Spleen (tissue), 11 donors: Measurements from ENCODE around the gene TMPRSS11D. TPM values are rescaled to one million over a fixed set of nuclear protein-coding genes. Genes with fewer than 3 reads are reported as not detected.

ENCODE experiments used
- DNase-seq: peaks from one replicate; pipeline ENCODE4 v3.0.0-alpha.2; 2020
- H3K27ac ChIP-seq, 8 donors: fragments of 200-600 bp; sonication (generic) in 7 of 8; 1 replicate in 4 of 8; 2 replicates in 4 of 8; pipeline versions ENCODE4 v1.5.0 to v1.8.0; 2016 to 2021; ENCODE audit warnings: inconsistent platforms in 4 of 8, mild to moderate bottlenecking in 4 of 8, moderate library complexity in 1 of 8
- H3K27me3 ChIP-seq, 7 donors: fragments of 200-600 bp; sonication (generic) in 6 of 7; replicated peaks in 1 of 7; 1 replicate in 4 of 7; 2 replicates in 3 of 7; pipeline versions ENCODE4 v1.5.0 to v1.8.0; 2016 to 2021; ENCODE audit warnings: inconsistent platforms in 3 of 7, mild to moderate bottlenecking in 1 of 7
- H3K36me3 ChIP-seq, 6 donors: fragments of 200-600 bp; sonication (generic) in 5 of 6; 1 replicate in 4 of 6; 2 replicates in 2 of 6; pipeline versions ENCODE4 v1.5.0 to v1.8.0; 2016 to 2021; ENCODE audit warnings: inconsistent platforms in 2 of 6
- H3K4me1 ChIP-seq, 6 donors: fragments of 200-600 bp; sonication (generic) in 5 of 6; 1 replicate in 3 of 6; 2 replicates in 3 of 6; pipeline versions ENCODE4 v1.5.0 to v1.8.0; 2016 to 2021; ENCODE audit warnings: inconsistent platforms in 3 of 6
- H3K4me3 ChIP-seq, 8 donors: fragments of 200-600 bp; sonication (generic) in 7 of 8; 1 replicate in 4 of 8; 2 replicates in 4 of 8; pipeline versions ENCODE4 v1.5.0 to v1.8.0; 2016 to 2021; ENCODE audit warnings: inconsistent platforms in 4 of 8, mild to moderate bottlenecking in 4 of 8, moderate library complexity in 2 of 8
- H3K9me3 ChIP-seq, 8 donors: fragments of 200-600 bp; sonication (generic) in 7 of 8; 1 replicate in 4 of 8; 2 replicates in 4 of 8; pipeline versions ENCODE4 v1.5.0 to v1.8.0; 2016 to 2021; ENCODE audit warnings: inconsistent platforms in 4 of 8
- POLR2A ChIP-seq, 3 donors: fragments of 450-650 bp; IDR thresholded peaks; one replicate each; pipeline ENCODE4 v1.5.1; 2017; ENCODE audit warnings: antibody characterized with exemption in 3 of 3, mild to moderate bottlenecking in 1 of 3
- POLR2AphosphoS5 ChIP-seq, 3 donors: sonication (generic); formaldehyde crosslinking; IDR thresholded peaks; one replicate each; pipeline ENCODE4 v1.5.1; 2017; ENCODE audit warnings: antibody characterized with exemption in 3 of 3
- WGBS, 5 donors: extraction: QIAGEN DNeasy Blood & Tissue Kit in 3 of 5; methylation state at CpG; one replicate each; pipeline versions ENCODE4 v1.1.5 to v1.1.7; 2013 to 2018; 5-methylcytosine and 5-hydroxymethylcytosine counted together
- intact Hi-C: fragments of 100-400 bp; cut with DNase I; formaldehyde crosslinking; loops from one replicate; pipeline ENCODE4 v1.15.0; 2023; ENCODE audit warnings: low total_unique reads
- polyA plus RNA-seq, 3 donors: library from polyadenylated mRNA; stranded (reverse); fragments of 200-250 nt; gene quantifications; one replicate each; pipeline ENCODE4 v1.2.1, GENCODE V29; 2013
- total RNA-seq, 7 donors: library from RNA; depleted of rRNA in 3 of 7; stranded (reverse); fragments of >200 nt in 3 of 7; fragmentation: NEBNext Ultra II Directional in 4 of 7; extraction: Animal tissue kit (Norgen Biotek cat#: 25700) in 4 of 7; gene quantifications; one replicate each; pipeline versions ENCODE4 v1.1.0 to v1.2.1, GENCODE V29; 2016 to 2021
- TF ChIP-seq, protein P1 (sequence below), 11 experiments: fragments of 200-600 bp in 7 of 11; fragments of 450-650 bp in 4 of 11; sonication (generic) in 4 of 11; IDR thresholded peaks in 8 of 11; conservative IDR thresholded peaks in 3 of 11; 1 replicate in 7 of 11; 2 replicates in 4 of 11; pipeline versions ENCODE4 v1.4.0 to v1.8.0; 2016 to 2021; ENCODE audit warnings: antibody characterized with exemption in 11 of 11, inconsistent platforms in 4 of 11, mild to moderate bottlenecking in 1 of 11
- donor health status: healthy with polysubstance abuse.
- donor health status: DM: no; HTN: no; CAD: no; lungs with moderate emphysema.
- donor health status: DM: no; HTN: no; CAD: no.
- donor health status: Bipolar disorder and iron deficiency.
- donor health status: healthy.
- donor health status: DM: no; HTN: no; CAD: no.
- donor health status: DM: yes; HTN: yes; CAD: no.

The TMPRSS11D gene
- total and polyA plus RNA-seq, 10 donors, result 0.02 to 0.06 TPM; not detected in 8

DNA sequence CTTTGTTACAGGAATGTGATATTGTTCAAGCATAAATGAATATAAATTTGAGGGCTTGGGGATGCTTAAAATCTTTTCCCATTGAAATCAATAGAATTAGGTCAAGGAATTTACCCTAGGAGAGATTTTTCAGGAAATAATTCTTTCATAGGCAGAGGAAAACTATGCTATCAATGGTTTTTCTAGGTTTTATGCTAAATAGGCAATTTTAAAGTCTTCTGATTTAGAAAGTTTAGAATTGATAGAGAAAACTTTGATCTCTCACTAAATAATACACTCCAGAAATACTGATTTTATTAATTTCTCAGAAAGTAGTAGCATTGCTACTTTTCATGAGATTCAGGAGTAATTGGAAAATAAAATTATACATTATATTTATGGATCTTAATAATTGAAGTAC is 93.1 kb downstream of the TMPRSS11D start:
- no peak for TF ChIP-seq POLR2A (IDR thresholded peaks at IDR 0.05)
- TF ChIP-seq, protein P1, sequence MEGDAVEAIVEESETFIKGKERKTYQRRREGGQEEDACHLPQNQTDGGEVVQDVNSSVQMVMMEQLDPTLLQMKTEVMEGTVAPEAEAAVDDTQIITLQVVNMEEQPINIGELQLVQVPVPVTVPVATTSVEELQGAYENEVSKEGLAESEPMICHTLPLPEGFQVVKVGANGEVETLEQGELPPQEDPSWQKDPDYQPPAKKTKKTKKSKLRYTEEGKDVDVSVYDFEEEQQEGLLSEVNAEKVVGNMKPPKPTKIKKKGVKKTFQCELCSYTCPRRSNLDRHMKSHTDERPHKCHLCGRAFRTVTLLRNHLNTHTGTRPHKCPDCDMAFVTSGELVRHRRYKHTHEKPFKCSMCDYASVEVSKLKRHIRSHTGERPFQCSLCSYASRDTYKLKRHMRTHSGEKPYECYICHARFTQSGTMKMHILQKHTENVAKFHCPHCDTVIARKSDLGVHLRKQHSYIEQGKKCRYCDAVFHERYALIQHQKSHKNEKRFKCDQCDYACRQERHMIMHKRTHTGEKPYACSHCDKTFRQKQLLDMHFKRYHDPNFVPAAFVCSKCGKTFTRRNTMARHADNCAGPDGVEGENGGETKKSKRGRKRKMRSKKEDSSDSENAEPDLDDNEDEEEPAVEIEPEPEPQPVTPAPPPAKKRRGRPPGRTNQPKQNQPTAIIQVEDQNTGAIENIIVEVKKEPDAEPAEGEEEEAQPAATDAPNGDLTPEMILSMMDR (IDR thresholded peaks at IDR 0.05 in 8 of 11, conservative IDR thresholded peaks at IDR 0.05 in 3 of 11), result no peak
- no peak for TF ChIP-seq POLR2AphosphoS5 (IDR thresholded peaks at IDR 0.05)
- H3K36me3 ChIP-seq, result no peaks in the 10 kb centered on the region
- H3K4me3 ChIP-seq, result no peak overlapping the region
- no peaks in the 10 kb centered on the region for H3K9me3 ChIP-seq
- H3K4me1 ChIP-seq, result no peaks in the 10 kb centered on the region
- DNase-seq, result no peak
- intact Hi-C loops, result no loop called here
- H3K27ac ChIP-seq, result no peak overlapping the region
- no peaks in the 10 kb centered on the region for H3K27me3 ChIP-seq

DNA sequence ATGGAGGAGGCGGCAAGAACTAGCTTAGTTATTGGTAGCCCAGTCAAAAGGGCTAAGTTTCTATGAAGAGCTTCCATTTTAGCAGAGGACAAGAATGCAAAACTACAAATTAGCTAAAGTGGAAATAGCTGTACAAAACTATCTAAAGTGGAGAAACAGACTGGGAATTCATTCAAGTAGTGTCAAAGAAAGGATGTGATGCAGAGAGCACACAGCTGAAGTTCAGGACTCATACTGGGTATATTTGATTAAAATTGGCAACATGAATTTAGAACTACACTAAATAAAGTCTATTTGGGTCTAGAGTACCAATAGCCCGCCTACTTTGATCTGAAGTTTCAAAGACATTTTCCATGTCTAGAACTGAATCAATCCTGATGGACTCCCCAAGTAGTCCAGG is 96.5 kb downstream of the TMPRSS11D start:
- 91 to 96% (median 93%) methylated on average over 2 of the region's 2 CpGs for WGBS, 5 donors
- Histone ChIP-seq H3K36me3 (no peaks in the 10 kb centered on the region), H3K9me3 (no peaks in the 10 kb centered on the region), H3K4me1 (no peaks in the 10 kb centered on the region), H3K27ac (no peak overlapping the region), H3K4me3 (no peak overlapping the region), H3K27me3 (no peaks in the 10 kb centered on the region)
- no peak for DNase-seq
- TF ChIP-seq, protein P1 (IDR thresholded peaks at IDR 0.05 in 8 of 11, conservative IDR thresholded peaks at IDR 0.05 in 3 of 11), result no peak
- no peak for TF ChIP-seq POLR2AphosphoS5 (IDR thresholded peaks at IDR 0.05)
- no peak for TF ChIP-seq POLR2A (IDR thresholded peaks at IDR 0.05)
- intact Hi-C loops, result no loop called here

DNA sequence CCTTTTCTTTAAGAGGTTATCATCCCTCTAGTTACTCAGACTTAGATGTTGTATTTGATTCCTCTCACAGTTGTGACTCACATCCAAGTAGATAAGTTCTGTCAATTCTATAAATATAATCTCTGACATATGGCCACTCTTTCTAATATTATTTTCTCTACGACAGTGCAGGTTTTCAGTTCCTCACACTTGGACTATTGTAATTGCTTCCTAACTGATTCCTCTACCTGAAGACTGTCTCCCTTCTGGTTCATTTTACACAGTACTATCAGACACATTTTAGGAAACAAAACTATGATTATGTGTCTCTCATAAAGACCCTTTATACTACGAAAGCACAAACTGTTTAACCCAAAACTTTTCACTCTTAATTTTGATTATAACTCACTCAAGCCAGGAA is 98.3 kb downstream of the TMPRSS11D start:
- intact Hi-C loops, result no loop called here
- no peaks in the 10 kb centered on the region for H3K36me3 ChIP-seq
- WGBS, 5 donors, result 70 to 84% (median 72%) methylated on average over 2 of the region's 2 CpGs

DNA sequence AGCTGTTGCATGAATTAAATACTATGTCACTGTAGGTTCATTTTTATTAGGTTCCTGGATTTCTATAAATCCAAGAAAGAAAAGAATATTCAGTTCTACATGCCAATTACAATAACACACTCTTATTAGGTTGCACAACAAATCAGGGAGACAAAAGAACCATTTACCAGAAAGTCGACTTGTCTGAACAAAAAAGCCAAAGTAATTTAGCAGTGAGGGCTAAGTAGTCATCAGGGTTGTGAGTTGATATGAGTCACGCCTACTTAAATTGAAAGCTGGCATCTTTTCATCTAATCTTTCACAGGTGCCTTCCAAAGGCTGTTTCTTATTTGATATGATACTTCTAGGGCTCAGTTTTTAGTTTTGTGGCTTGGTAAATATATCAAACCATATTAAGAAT is 104.2 kb downstream of the TMPRSS11D start:
- Histone ChIP-seq H3K36me3 (no peaks in the 10 kb centered on the region), H3K4me1 (no peaks in the 10 kb centered on the region), H3K27ac (no peak overlapping the region), H3K9me3 (no peaks in the 10 kb centered on the region), H3K27me3 (no peaks in the 10 kb centered on the region), H3K4me3 (no peak overlapping the region)
- 85 to 92% (median 87%) methylated on average over 2 of the region's 2 CpGs for whole genome bisulfite sequencing, 5 donors
- TF ChIP-seq, protein P1 (IDR thresholded peaks at IDR 0.05 in 8 of 11, conservative IDR thresholded peaks at IDR 0.05 in 3 of 11), result no peak
- TF ChIP-seq POLR2A (IDR thresholded peaks at IDR 0.05) (no peak), POLR2AphosphoS5 (IDR thresholded peaks at IDR 0.05) (no peak)
- no peak for DNase-seq
- intact Hi-C loops, result no loop called here

More for the DNA sequence above, 98.3 kb downstream of the TMPRSS11D start:
- no peaks in the 10 kb centered on the region for H3K4me1 ChIP-seq
- no peaks in the 10 kb centered on the region for H3K9me3 ChIP-seq
- H3K27ac ChIP-seq, result no peak overlapping the region
- TF ChIP-seq, protein P1 (IDR thresholded peaks at IDR 0.05 in 8 of 11, conservative IDR thresholded peaks at IDR 0.05 in 3 of 11), result no peak
- TF ChIP-seq POLR2AphosphoS5 (IDR thresholded peaks at IDR 0.05) (no peak), POLR2A (IDR thresholded peaks at IDR 0.05) (no peak)
- no peak for DNase-seq
- H3K27me3 ChIP-seq, result no peaks in the 10 kb centered on the region
- no peak overlapping the region for H3K4me3 ChIP-seq
